HepG2 (cell line): ENCODE data around the gene TMEM258. TPM values are rescaled to one million over a fixed set of nuclear protein-coding genes. Genes with fewer than 3 reads are reported as not detected.

Source experiments
- ARHGAP35 ChIP-seq: sonication (generic); formaldehyde crosslinking; IDR thresholded peaks from 2 replicates; pipeline ENCODE4 v1.9.0; 2022; ENCODE audit warnings: mild to moderate bottlenecking, inconsistent platforms, moderate library complexity, missing genetic modification reagents, borderline replicate concordance
- GATAD1 ChIP-seq: IDR thresholded peaks from 2 replicates; pipeline ENCODE4 v1.6.1; 2016; ENCODE audit warnings: missing genetic modification reagents, missing compliant biosample characterization
- PHB2 ChIP-seq: fragments of 450-650 bp; IDR thresholded peaks from 2 replicates; pipeline ENCODE4 v1.6.1; 2018; ENCODE audit not compliant: partially characterized antibody
- RELA ChIP-seq: sonication (generic); formaldehyde crosslinking; IDR thresholded peaks from 2 replicates; pipeline ENCODE4 v1.4.0; 2020; ENCODE audit warnings: missing genetic modification reagents
- SP4 ChIP-seq: sonication (generic); formaldehyde crosslinking; IDR thresholded peaks from 2 replicates; pipeline ENCODE4 v1.8.1; 2023; ENCODE audit warnings: mild to moderate bottlenecking, missing genetic modification reagents
- SRF ChIP-seq: IDR thresholded peaks from 2 replicates; pipeline ENCODE4 v1.6.1; 2011; ENCODE audit warnings: mild to moderate bottlenecking, low read depth, low read length, moderate library complexity
- TEF ChIP-seq: sonication (generic); formaldehyde crosslinking; IDR thresholded peaks from 2 replicates; pipeline ENCODE4 v1.5.0; 2020; ENCODE audit warnings: missing genetic modification reagents
- ZFP41 ChIP-seq: sonication (generic); formaldehyde crosslinking; IDR thresholded peaks from 2 replicates; pipeline ENCODE4 v1.4.0; 2020; ENCODE audit warnings: mild to moderate bottlenecking, missing genetic modification reagents, borderline replicate concordance
- ZFP62 ChIP-seq: sonication (generic); formaldehyde crosslinking; IDR thresholded peaks from 2 replicates; pipeline ENCODE4 v1.4.0; 2020; ENCODE audit warnings: missing genetic modification reagents
- ZKSCAN1 ChIP-seq: fragments of 150-350 bp; IDR thresholded peaks from 2 replicates; pipeline ENCODE4 v1.6.1; 2014; ENCODE audit warnings: low read length
- ZNF121 ChIP-seq: sonication (generic); formaldehyde crosslinking; IDR thresholded peaks from 2 replicates; pipeline ENCODE4 v1.5.0; 2020; ENCODE audit warnings: mild to moderate bottlenecking, missing genetic modification reagents
- ZNF687 ChIP-seq: sonication (generic); formaldehyde crosslinking; IDR thresholded peaks from 2 replicates; pipeline ENCODE4 v1.5.1; 2020; ENCODE audit warnings: mild to moderate bottlenecking, missing genetic modification reagents, moderate library complexity
- ZNF7 ChIP-seq: IDR thresholded peaks from 2 replicates; pipeline ENCODE4 v1.6.1; 2016; ENCODE audit warnings: missing biosample characterization, missing genetic modification reagents
- ZNF775 ChIP-seq: sonication (generic); formaldehyde crosslinking; IDR thresholded peaks from 2 replicates; pipeline ENCODE4 v1.4.0; 2020; ENCODE audit warnings: missing genetic modification reagents, mild to moderate bottlenecking, moderate library complexity, borderline replicate concordance
- polyA plus RNA-seq, 8 experiments: library from polyadenylated mRNA; depleted of rRNA in 3 of 8; stranded (reverse) in 7 of 8; unstranded in 1 of 8; fragments of >200 nt; fragmentation: Illumina TruSeq in 4 of 8; extraction: Trizol in 4 of 8; gene quantifications; 2 replicates each; pipeline versions ENCODE4 v1.2.1 to v1.2.3, GENCODE V29; 2011 to 2016; ENCODE audit warnings: low read depth in 4 of 8, missing spikeins in 1 of 8, mixed read lengths in 1 of 8; ENCODE audit not compliant: insufficient read depth in 1 of 8
- total RNA-seq, 5 experiments: library from RNA; depleted of rRNA; stranded (reverse); fragments of >200 nt; fragmentation: Illumina TruSeq; extraction: Trizol; gene quantifications; 2 replicates each; pipeline ENCODE4 v1.2.3, GENCODE V29; 2016; ENCODE audit warnings: low read depth in 1 of 5
- TF ChIP-seq, protein P1 (sequence below): IDR thresholded peaks from 2 replicates; pipeline ENCODE4 v1.6.1; 2012; ENCODE audit warnings: low read length, improper control_type of control experiment
- TF ChIP-seq, protein P2 (sequence below): sonication (generic); formaldehyde crosslinking; IDR thresholded peaks from 2 replicates; pipeline ENCODE4 v1.4.0; 2020; ENCODE audit warnings: missing genetic modification reagents
- TF ChIP-seq, protein P3 (sequence below): sonication (generic); formaldehyde crosslinking; conservative IDR thresholded peaks from 2 replicates; pipeline ENCODE4 v1.4.0; 2020; ENCODE audit warnings: missing genetic modification reagents

The TMEM258 gene
- total and polyA plus RNA-seq, 2 of the 13 experiments (the other 11 are each of a cell fraction or from before 2014, with no cell fraction given): 175 to 424 TPM

DNA sequence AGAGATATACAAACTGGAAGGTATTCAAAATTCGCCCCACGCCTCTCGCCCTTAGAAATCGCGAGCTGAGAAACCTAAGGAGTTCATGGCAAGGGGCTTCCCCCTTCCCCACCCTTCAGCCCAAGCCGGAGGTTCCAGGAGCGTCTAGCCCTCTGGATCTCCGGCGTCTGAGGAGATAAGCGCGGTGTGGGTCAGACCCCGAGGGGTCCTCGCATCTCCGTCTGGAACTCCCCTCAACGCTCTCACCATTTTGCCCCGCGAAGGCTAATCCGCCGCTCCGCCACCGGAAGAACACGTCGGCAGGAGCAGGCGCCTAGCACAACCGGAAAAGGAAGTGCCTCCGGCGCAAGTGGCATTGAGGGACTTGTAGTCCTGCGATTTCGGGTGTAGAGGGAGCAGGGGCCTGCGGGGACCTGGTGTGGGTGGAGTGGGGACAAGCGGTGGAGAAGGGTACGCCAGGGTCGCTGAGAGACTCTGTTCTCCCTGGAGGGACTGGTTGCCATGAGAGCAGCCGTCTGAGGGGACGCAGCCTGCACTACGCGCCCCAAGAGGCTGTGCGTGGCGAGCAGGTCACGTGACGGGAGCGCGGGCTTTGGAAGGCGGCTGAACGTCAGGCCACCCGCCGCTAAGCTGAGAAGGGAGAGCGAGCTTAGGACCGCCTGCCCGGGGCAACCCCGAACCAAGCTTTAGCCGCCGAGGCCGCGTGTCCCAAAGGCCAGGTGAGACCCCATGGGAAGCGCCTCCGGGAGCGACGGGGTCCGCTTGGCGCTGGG lies at the start of gene TMEM258, which contains the start of gene FEN1 (continued):
- TF ChIP-seq ZNF687 (CRISPR knock-in tag): peak; percentile 94
- TF ChIP-seq, protein P1, sequence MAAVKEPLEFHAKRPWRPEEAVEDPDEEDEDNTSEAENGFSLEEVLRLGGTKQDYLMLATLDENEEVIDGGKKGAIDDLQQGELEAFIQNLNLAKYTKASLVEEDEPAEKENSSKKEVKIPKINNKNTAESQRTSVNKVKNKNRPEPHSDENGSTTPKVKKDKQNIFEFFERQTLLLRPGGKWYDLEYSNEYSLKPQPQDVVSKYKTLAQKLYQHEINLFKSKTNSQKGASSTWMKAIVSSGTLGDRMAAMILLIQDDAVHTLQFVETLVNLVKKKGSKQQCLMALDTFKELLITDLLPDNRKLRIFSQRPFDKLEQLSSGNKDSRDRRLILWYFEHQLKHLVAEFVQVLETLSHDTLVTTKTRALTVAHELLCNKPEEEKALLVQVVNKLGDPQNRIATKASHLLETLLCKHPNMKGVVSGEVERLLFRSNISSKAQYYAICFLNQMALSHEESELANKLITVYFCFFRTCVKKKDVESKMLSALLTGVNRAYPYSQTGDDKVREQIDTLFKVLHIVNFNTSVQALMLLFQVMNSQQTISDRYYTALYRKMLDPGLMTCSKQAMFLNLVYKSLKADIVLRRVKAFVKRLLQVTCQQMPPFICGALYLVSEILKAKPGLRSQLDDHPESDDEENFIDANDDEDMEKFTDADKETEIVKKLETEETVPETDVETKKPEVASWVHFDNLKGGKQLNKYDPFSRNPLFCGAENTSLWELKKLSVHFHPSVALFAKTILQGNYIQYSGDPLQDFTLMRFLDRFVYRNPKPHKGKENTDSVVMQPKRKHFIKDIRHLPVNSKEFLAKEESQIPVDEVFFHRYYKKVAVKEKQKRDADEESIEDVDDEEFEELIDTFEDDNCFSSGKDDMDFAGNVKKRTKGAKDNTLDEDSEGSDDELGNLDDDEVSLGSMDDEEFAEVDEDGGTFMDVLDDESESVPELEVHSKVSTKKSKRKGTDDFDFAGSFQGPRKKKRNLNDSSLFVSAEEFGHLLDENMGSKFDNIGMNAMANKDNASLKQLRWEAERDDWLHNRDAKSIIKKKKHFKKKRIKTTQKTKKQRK: no peak
- TF ChIP-seq ZKSCAN1: no peak
- no peak for TF ChIP-seq PHB2
- TF ChIP-seq GATAD1 (CRISPR knock-in tag): peak; percentile 98
- no peak; the same call in 1 of the 2 replicates for TF ChIP-seq ZNF775 (CRISPR knock-in tag)
- TF ChIP-seq ZFP41 (CRISPR knock-in tag): no peak
- no peak for TF ChIP-seq TEF (CRISPR knock-in tag)
- TF ChIP-seq ZFP62 (CRISPR knock-in tag): peak; percentile 22; the same call in 1 of the 2 replicates
- TF ChIP-seq, protein P2, sequence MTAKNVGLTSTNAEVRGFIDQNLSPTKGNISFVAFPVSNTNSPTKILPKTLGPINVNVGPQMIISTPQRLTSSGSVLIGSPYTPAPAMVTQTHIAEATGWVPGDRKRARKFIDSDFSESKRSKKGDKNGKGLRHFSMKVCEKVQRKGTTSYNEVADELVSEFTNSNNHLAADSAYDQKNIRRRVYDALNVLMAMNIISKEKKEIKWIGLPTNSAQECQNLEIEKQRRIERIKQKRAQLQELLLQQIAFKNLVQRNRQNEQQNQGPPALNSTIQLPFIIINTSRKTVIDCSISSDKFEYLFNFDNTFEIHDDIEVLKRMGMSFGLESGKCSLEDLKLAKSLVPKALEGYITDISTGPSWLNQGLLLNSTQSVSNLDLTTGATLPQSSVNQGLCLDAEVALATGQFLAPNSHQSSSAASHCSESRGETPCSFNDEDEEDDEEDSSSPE (CRISPR knock-in tag): peak; percentile 99
- TF ChIP-seq RELA: no peak
- 0 out of 2 replicates have a peak, but pooled peaks have one; percentile 2 for TF ChIP-seq SRF
- TF ChIP-seq ZNF121 (CRISPR knock-in tag): no peak
- TF ChIP-seq SP4 (CRISPR knock-in tag): 0 out of 2 replicates have a peak, but pooled peaks have one; percentile 15
- TF ChIP-seq ZNF7 (CRISPR knock-in tag): no peak
- TF ChIP-seq, protein P3, sequence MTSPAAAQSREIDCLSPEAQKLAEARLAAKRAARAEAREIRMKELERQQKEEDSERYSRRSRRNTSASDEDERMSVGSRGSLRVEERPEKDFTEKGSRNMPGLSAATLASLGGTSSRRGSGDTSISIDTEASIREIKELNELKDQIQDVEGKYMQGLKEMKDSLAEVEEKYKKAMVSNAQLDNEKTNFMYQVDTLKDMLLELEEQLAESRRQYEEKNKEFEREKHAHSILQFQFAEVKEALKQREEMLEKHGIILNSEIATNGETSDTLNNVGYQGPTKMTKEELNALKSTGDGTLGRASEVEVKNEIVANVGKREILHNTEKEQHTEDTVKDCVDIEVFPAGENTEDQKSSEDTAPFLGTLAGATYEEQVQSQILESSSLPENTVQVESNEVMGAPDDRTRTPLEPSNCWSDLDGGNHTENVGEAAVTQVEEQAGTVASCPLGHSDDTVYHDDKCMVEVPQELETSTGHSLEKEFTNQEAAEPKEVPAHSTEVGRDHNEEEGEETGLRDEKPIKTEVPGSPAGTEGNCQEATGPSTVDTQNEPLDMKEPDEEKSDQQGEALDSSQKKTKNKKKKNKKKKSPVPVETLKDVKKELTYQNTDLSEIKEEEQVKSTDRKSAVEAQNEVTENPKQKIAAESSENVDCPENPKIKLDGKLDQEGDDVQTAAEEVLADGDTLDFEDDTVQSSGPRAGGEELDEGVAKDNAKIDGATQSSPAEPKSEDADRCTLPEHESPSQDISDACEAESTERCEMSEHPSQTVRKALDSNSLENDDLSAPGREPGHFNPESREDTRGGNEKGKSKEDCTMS (CRISPR knock-in tag): no peak
- no peak; the same call in 1 of the 2 replicates for TF ChIP-seq ARHGAP35 (CRISPR knock-in tag)
